Neuronal stem cell (in vitro differentiated cells): ENCODE data around the gene ARSG.
"Not testable (repeated sequence)": the region's sequence is repeated elsewhere in the genome, so short reads cannot be mapped to it uniquely, and the experiment has no call there.

Source experiments
- DNase-seq: peaks from one replicate; pipeline ENCODE4 v3.0.0-alpha.2; 2013; ENCODE audit warnings: low spot score
- H2AFZ ChIP-seq: one replicate; pipeline ENCODE4 v1.6.1; 2013; ENCODE audit warnings: mild to moderate bottlenecking, low read length, inconsistent platforms
- H2AK5ac ChIP-seq: 2 replicates; pipeline ENCODE4 v1.6.1; 2013; ENCODE audit warnings: low read depth, mild to moderate bottlenecking, inconsistent platforms, low read length, moderate library complexity, mixed read lengths
- H2BK120ac ChIP-seq: 2 replicates; pipeline ENCODE4 v1.6.1; 2013; ENCODE audit warnings: low read depth, mild to moderate bottlenecking, inconsistent platforms, low read length, moderate library complexity, mixed read lengths
- H2BK12ac ChIP-seq: one replicate; pipeline ENCODE4 v1.6.1; 2013; ENCODE audit warnings: low read length, inconsistent platforms
- H2BK15ac ChIP-seq: 2 replicates; pipeline ENCODE4 v1.6.1; 2013; ENCODE audit warnings: mild to moderate bottlenecking, low read length, inconsistent platforms, mixed read lengths
- H2BK5ac ChIP-seq: one replicate; pipeline ENCODE4 v1.6.1; 2013; ENCODE audit warnings: inconsistent platforms, mild to moderate bottlenecking, low read length, moderate library complexity
- H3K14ac ChIP-seq: one replicate; pipeline ENCODE4 v1.6.1; 2013; ENCODE audit warnings: low read length, inconsistent platforms
- H3K18ac ChIP-seq: 2 replicates; pipeline ENCODE4 v1.6.1; 2013; ENCODE audit warnings: low read length, inconsistent platforms
- H3K23ac ChIP-seq: 2 replicates; pipeline ENCODE4 v1.6.1; 2013; ENCODE audit warnings: low read depth, mild to moderate bottlenecking, mixed read lengths, low read length, inconsistent platforms; ENCODE audit not compliant: poor library complexity
- H3K27ac ChIP-seq: replicated peaks from 3 replicates; pipeline ENCODE4 v1.5.1; 2013; ENCODE audit warnings: low read length, inconsistent platforms
- H3K27me3 ChIP-seq, 3 experiments: 2 replicates each; pipeline ENCODE4 v1.6.1; 2013; ENCODE audit warnings: low read length in 3 of 3, mild to moderate bottlenecking in 2 of 3, inconsistent platforms in 1 of 3, low read depth in 1 of 3, mixed read lengths in 1 of 3, moderate library complexity in 1 of 3; ENCODE audit not compliant: control insufficient read depth in 3 of 3, insufficient read depth in 3 of 3
- H3K36me3 ChIP-seq, 2 donors: replicated peaks in 1 of 2; 2 replicates each; pipeline ENCODE4 v1.6.1; 2013; ENCODE audit warnings: low read length in 2 of 2; ENCODE audit not compliant: control insufficient read depth in 2 of 2, insufficient read depth in 2 of 2
- H3K4ac ChIP-seq: 2 replicates; pipeline ENCODE4 v1.6.1; 2013; ENCODE audit warnings: inconsistent platforms, mild to moderate bottlenecking, low read length, moderate library complexity
- H3K4me1 ChIP-seq, 2 donors: 1 replicate in 1 of 2; 2 replicates in 1 of 2; pipeline ENCODE4 v1.6.1; 2013; ENCODE audit warnings: low read length in 2 of 2, low read depth in 1 of 2; ENCODE audit not compliant: control insufficient read depth in 2 of 2, insufficient read depth in 1 of 2
- H3K4me2 ChIP-seq: one replicate; pipeline ENCODE4 v1.6.1; 2013; ENCODE audit warnings: mild to moderate bottlenecking, low read length, inconsistent platforms; ENCODE audit not compliant: insufficient read depth, poor library complexity, severe bottlenecking
- H3K4me3 ChIP-seq, 2 donors: 2 replicates each; pipeline ENCODE4 v1.5.1; 2013; ENCODE audit warnings: low read length in 2 of 2, mild to moderate bottlenecking in 2 of 2, inconsistent platforms in 1 of 2, moderate library complexity in 1 of 2
- H3K79me1 ChIP-seq: one replicate; pipeline ENCODE4 v1.6.1; 2013; ENCODE audit warnings: low read depth, mild to moderate bottlenecking, inconsistent platforms, low read length, moderate library complexity
- H3K9ac ChIP-seq: one replicate; pipeline ENCODE4 v1.6.1; 2013; ENCODE audit warnings: mild to moderate bottlenecking, low read depth, low read length, inconsistent platforms; ENCODE audit not compliant: poor library complexity
- H3K9me3 ChIP-seq, 2 donors: replicated peaks in 1 of 2; 2 replicates each; pipeline versions ENCODE3 to v1.6.1; 2013; ENCODE audit warnings: low read length in 2 of 2, mild to moderate bottlenecking in 2 of 2, inconsistent platforms in 1 of 2, low read depth in 1 of 2, mixed read lengths in 1 of 2, moderate library complexity in 1 of 2; ENCODE audit not compliant: control insufficient read depth in 2 of 2, insufficient read depth in 1 of 2
- H4K8ac ChIP-seq: one replicate; pipeline ENCODE4 v1.6.1; 2013; ENCODE audit warnings: low read depth, mild to moderate bottlenecking, inconsistent platforms, low read length, moderate library complexity
- H4K91ac ChIP-seq: one replicate; pipeline ENCODE4 v1.6.1; 2013; ENCODE audit warnings: low read length, low read depth, mild to moderate bottlenecking, inconsistent platforms; ENCODE audit not compliant: poor library complexity
- WGBS, 2 donors: extraction: QIAGEN DNeasy Blood & Tissue Kit; methylation state at CpG; one replicate each; pipeline ENCODE4 v1.1.7; 2013; ENCODE audit warnings: missing lambda C conversion rate in 2 of 2, mixed read lengths in 1 of 2; ENCODE audit not compliant: insufficient read length in 2 of 2, insufficient replicate concordance in 1 of 2; ENCODE audit errors: extremely low coverage in 2 of 2; 5-methylcytosine and 5-hydroxymethylcytosine counted together

The ARSG gene

DNA sequence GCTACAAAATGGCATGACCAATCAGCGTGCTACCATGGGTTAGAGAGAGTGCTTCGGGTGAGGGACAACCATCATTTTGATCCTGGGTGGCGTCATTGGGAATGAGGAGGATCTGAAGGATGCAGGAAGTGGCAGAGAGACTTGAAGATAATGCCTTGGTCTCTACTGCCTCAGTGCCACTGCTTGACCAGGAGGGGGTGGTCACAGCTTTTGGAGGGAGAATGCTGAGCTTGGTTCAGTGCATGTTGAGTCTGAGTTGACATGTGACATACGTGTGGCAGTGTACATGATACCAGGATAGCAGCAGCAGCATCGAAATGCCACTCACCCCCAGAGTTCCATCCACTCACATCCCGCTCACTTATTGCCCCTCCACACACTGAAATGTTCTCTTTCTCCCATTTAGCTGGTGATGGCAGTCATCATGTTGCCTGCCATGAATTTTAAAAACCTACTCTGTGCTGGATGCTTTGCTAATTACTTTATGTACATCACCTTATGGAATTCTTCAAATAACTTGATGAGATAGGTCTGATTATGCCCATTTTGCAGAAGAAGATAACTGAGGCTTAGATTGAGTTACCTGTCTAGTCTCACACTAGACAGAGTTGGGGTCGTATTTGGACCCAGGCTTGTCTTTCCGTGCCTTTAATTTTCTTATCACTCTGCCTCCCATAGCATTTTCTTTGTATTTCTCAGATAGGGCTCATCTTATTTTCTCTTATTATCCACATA, 36.7 kb downstream of the ARSG start:
- Histone ChIP-seq H3K14ac (no peak overlapping the region), H3K9me3 (peaks cover 8 to 14% of the 10 kb centered on the region in 2 donors), H2BK15ac (no peak overlapping the region), H3K4me1 (no peaks in the 10 kb centered on the region), H3K4me3 (no peak overlapping the region), H2BK5ac (no peak overlapping the region), H2BK120ac (no peak overlapping the region), H4K91ac (no peak overlapping the region), H2BK12ac (no peak overlapping the region), H2AK5ac (no peak overlapping the region), H3K4ac (no peak overlapping the region), H3K79me1 (no peaks in the 10 kb centered on the region), H3K4me2 (no peak overlapping the region), H3K23ac (no peak overlapping the region), H3K27me3 (no peaks in the 10 kb centered on the region), H3K27ac (no peak overlapping the region), H3K9ac (no peak overlapping the region), H2AFZ (no peak overlapping the region), H3K18ac (no peak overlapping the region), H3K36me3 (no peaks in the 10 kb centered on the region), H4K8ac (no peak overlapping the region)
- WGBS, 2 donors, result no CpG with 5 or more reads among the region's 8 CpGs
- DNase-seq, result no peak

DNA sequence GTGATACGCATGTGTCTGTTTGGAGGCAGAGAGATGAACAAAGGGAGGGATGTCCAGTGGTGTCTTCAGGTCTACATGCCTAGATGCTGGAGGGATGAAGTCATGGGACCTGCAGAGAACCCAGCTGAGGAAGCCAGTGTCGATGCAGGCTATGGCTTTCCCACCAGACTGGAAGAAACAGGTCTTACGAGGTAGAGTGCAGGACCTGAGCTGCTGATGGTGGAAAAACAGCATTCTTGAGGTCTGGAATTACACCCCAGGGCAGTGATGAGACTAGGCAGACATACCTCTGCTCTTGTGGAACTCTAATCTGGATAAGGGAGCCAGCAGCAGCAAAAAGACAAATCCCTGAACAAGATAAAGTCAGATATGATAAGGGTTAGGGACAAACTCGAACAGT, 37.4 kb downstream of the ARSG start:
- Histone ChIP-seq H2BK12ac (no peak overlapping the region), H3K4me1 (no peaks in the 10 kb centered on the region), H3K36me3 (no peaks in the 10 kb centered on the region), H3K14ac (no peak overlapping the region), H3K27ac (no peak overlapping the region), H3K9ac (no peak overlapping the region), H2BK15ac (no peak overlapping the region), H3K18ac (no peak overlapping the region), H2BK5ac (no peak overlapping the region), H2BK120ac (no peak overlapping the region), H3K27me3 (no peaks in the 10 kb centered on the region), H3K9me3 (peaks cover 8 to 14% of the 10 kb centered on the region in 2 donors), H3K4me3 (peak overlapping the region in 1 of 2 donors; percentile 18), H4K91ac (no peak overlapping the region), H3K4ac (no peak overlapping the region), H3K79me1 (no peaks in the 10 kb centered on the region), H4K8ac (no peak overlapping the region), H2AK5ac (no peak overlapping the region), H3K23ac (no peak overlapping the region), H3K4me2 (no peak overlapping the region), H2AFZ (no peak overlapping the region)
- no CpG with 5 or more reads among the region's 4 CpGs for WGBS, 2 donors
- no peak for DNase-seq

DNA sequence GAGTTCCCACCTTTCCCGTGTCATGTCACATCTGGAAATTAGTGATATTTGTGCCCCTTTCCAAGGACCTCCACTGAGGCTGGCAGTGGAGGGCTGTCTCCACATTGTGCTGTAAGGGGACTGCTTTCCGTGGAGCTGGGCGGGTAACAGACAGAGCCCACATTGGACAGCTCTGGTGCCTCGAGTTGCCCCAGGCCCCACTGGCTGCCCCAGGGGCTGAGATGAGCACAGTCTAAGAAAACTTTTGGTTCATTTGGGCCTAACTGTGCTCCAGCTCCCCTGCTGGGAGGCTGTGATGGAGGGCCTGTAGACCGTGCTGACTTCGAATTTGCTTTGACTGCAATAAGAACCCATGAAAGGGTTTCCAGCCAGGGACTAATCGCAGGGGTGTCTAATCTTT, 38.0 kb downstream of the ARSG start:
- Histone ChIP-seq H2BK15ac (no peak overlapping the region), H2BK5ac (no peak overlapping the region), H2AFZ (no peak overlapping the region), H2AK5ac (no peak overlapping the region), H3K14ac (no peak overlapping the region), H3K4me1 (no peaks in the 10 kb centered on the region), H3K27ac (no peak overlapping the region), H3K36me3 (no peaks in the 10 kb centered on the region), H3K27me3 (no peaks in the 10 kb centered on the region), H3K23ac (no peak overlapping the region), H3K4me3 (no peak overlapping the region), H2BK12ac (no peak overlapping the region), H2BK120ac (no peak overlapping the region), H3K4me2 (no peak overlapping the region), H3K9me3 (peaks cover 5 to 10% of the 10 kb centered on the region in 2 donors), H4K8ac (no peak overlapping the region), H4K91ac (no peak overlapping the region), H3K9ac (no peak overlapping the region), H3K79me1 (no peaks in the 10 kb centered on the region), H3K4ac (no peak overlapping the region), H3K18ac (no peak overlapping the region)
- no CpG with 5 or more reads among the region's 7 CpGs for WGBS, 2 donors
- no peak for DNase-seq

DNA sequence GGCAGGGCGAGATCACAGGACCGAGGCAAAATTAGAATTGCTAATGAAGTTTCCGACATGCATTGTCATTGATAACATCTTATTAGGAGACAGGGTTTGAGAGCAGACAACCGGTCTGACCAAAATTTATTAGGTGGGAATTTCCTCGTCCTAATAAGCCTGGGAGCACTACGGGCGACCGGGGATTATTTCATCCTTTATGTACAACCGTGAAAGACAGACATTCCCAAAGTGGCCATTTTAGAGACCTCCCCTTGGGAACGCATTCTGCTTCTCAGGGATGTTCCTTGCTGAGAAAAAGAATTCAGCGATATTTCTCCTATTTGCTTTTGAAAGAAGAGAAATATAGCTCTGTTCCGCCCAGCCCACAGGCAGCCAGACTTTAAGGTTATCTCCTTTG, 40.6 kb downstream of the ARSG start:
- H3K4me3 ChIP-seq, H3K23ac ChIP-seq, H3K18ac ChIP-seq, H2BK12ac ChIP-seq, H4K8ac ChIP-seq, H3K4me1 ChIP-seq, H2BK120ac ChIP-seq, H2AK5ac ChIP-seq, H3K27me3 ChIP-seq, DNase-seq, H3K27ac ChIP-seq, H3K36me3 ChIP-seq, H4K91ac ChIP-seq, H3K14ac ChIP-seq, H3K9ac ChIP-seq, H3K4ac ChIP-seq, H2AFZ ChIP-seq, H2BK5ac ChIP-seq, H3K4me2 ChIP-seq, H3K79me1 ChIP-seq, H3K9me3 ChIP-seq, H2BK15ac ChIP-seq: not testable (repeated sequence)
- no CpG with 5 or more reads among the region's 12 CpGs for WGBS, 2 donors
